GM18858 (cell line): Measurements from ENCODE around the gene CER1.
"Not testable (repeated sequence)": the region's sequence is repeated elsewhere in the genome, so short reads cannot be mapped to it uniquely, and the experiment has no call there.

ENCODE experiments used
- ATAC-seq: cut with Tn5 transposase; IDR thresholded peaks from one replicate; pipeline ENCODE4 v1.9.1; 2021; ENCODE audit not compliant: unreplicated experiment

CER1 gene

DNA sequence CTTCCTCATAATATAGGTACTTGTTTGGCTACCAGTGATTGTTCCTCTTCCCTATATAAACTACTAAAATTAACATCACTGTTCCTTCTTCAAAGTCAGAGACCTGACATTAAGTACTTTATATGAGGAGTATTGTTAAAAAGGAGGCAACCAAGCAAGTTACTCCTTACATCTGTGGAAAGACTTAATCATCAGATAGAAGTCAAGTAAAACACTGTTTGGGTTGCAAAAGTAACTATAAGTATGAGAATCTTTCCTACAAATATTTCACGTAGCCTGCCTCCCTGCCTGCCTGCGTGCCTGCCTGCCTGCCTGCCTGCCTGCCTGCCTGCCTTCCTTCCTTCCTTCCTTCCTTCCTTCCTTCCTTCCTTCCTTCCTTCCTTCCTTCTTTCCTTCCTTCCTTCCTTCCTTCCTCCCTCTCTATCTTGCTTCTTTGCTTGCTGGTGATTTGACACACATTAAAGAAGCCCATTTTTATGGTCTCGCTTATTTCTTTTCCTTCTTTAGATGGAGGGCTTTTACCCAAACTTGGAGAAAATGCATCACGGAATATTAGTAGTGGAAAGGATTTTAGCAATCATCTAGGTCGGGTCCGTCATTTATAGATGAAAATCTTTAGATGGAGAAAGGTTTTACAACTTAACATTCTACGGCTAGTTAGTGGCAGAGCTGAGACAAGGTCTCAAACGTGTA is 3.2 kb downstream of the CER1 start:
- no peak for ATAC-seq

DNA sequence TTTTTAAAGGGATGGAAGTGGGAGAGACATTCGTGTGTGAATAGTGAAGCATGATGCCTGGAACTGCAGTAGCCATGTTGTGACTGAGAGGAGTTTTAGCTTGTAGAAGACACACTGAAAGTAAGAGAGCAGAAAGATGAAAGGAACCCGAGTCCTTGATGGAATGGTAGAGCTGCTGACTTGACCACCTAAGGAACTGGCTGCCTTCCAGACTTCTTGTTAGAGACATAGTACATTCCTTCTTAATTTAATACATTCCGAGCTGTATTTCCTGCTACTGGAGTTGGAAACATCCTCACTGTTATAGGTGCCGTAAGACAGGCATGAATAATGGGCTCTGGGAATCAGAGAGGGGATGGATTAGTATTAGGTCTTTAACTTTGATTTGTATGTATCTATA is 7.4 kb downstream of the CER1 start:
- ATAC-seq: no peak

DNA sequence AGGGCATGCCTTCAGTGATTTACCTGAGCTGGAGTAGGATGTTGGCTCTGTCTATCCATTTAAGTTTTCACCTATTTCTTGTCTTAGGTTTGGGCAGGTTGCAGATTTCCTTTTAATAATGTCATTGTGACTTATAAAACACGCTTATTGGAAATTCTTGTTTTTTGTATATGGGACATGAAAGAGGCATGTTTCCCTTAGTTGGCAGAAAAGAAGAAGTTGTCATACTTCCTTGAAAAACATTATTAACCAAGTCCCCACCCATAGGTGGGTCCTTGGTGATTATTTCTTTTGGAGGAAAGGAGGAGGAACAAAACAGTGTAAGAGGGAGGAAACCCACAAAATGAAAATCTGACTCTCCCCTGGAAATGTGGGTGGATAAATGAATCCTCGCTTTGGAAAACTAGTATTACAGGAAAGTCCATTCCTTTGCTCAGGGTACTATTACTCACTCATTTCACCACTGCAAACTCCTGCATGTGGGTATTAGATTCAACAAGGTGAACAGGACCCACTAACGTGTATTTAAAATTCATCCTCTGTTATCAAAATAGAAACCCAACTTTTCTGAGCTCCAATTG is 9.3 kb downstream of the CER1 start:
- no peak for ATAC-seq

DNA sequence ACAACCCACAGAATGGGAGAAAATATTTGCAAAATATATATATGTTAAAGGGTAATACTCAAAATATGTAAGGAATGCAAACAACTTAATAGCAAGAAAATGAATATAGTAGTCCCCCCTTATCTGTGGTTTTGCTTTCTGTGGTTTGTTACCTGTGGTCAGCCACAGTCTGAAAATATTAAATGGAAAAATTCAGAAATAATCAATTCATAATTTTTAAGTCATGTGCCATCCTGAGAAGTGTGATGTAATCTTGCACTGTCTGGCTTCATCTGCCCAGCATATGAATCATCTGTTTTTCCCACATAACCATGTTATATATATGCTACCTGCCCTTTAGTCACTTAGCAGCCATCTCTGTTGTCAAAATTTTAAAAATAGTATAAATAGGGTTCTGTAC is 11.7 kb downstream of the CER1 start:
- no peak for ATAC-seq

DNA sequence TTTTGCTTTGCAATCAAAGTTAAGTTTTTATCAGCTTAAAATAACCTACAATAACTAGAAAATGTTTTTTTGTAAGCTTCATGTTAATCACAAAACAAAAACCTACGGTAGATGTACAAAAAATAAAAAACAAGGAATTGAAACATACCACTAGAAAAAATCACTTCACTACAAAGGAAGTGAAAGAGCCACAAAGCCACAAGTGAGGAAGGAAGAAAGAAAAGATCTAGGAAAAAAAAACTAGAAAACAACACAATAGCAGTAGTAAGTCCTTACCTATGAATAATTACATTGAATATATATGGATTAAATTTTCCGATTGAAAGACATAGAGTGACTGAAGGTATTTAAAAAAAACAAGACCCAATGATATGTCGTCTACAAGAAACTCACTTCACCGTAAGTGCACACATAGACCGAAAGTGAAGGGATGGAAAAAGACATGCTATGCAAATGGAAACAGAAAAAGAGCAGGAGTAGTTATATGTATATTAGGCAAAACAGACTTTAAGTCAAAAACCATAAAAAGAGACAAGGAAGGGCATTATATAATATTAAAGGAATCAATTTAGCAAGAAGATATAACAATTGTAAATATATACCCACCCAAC is 15.9 kb downstream of the CER1 start:
- peak; percentile 72 for ATAC-seq

DNA sequence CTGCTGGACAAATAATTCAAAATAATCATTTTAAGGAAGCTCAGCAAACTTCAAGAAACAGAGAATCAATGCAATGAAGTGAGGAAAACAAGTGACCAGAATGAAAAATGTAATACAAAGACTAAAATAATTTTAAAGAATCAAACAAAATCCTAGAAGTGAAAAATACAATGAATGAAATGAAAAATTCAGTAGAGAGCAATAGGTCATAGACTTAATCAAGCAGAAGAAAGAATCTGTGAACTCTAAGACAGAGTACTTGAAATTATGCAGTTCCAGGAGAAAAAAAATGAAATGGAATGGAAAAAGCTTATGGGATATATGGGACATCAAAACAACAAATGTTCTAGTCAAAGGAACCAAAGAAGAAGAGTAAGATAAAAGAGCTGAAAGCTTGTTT is 17.5 kb downstream of the CER1 start:
- ATAC-seq: no peak

DNA sequence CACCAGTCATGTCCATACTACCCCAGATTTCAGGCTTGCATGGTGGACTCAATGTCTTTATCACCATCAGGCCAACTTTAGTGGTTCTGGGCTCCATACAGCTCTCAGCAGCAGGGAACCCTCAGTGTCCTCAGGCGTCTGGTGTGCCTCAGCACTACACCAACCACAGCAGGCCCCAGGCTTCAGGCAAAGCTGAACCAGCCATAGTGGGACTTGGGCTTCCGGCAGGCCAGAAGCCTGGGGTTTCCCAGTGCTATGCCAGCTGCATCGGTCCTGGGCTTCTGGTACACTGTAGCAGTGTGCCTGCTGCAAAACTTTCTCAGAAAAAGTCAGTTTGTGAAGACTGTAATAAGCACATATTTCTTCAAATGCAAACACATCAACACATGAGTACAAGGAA is 18.3 kb downstream of the CER1 start:
- ATAC-seq: no peak

DNA sequence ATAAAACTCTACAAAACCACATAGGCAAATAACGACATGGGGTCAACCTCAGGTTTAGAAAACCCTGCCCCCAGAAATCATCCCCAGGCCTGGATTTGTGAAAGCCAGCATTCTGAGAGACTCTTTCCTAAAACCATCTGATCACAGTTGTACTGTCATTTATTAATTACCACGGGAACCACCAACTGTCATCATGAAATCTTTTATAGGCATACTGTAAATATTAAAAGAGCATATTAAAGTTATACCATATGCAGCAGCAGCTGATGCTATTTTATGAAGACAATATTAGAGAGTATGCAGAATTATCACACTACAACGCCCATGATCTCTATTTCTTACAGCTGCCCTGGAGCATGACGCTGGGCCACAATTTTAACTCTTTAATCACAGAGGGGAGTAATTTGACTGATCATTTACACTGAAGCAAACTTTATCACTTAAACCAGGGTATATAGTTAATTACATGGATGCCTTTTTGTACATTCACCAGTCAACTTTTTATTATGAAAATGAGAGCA is 20.3 kb downstream of the CER1 start:
- no peak for ATAC-seq

DNA sequence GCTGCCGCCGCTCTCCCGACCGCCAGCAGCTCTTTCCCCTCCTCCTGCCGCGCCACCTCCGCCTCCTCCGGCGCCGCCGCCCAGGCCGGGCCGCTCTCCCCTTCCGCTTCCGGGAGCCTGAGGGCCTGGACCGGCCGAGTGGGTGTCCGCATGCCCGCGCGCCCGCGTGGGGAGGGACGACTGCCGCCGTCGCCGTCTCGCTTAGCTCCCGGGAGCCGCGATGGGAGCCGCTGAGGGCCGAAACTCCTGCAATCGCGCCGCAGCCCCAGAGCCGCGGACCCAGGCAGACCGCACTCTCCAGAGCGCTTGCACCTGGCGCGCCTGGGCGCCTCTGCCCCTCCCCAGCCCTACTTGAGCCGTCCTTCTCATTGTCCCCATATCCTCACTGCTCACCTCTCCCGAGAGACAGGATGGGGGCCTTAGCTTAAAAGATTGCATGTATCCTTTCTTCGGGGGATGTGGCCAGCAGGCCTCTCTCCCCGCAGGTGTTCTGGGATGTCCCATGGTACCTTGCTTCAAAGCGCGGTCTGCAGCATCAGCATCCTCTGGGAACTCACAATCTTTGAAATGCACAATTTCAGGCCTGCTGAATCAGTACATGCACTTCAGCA is 29.2 kb downstream of the CER1 start, which contains the start of gene ZDHHC21:
ZDHHC21 (minus strand) TSS at position 182 of the 611 bp plus-strand sequence. CDS start 19,092 bp downstream, outside the sequence.
- ATAC-seq: peak; percentile 83

DNA sequence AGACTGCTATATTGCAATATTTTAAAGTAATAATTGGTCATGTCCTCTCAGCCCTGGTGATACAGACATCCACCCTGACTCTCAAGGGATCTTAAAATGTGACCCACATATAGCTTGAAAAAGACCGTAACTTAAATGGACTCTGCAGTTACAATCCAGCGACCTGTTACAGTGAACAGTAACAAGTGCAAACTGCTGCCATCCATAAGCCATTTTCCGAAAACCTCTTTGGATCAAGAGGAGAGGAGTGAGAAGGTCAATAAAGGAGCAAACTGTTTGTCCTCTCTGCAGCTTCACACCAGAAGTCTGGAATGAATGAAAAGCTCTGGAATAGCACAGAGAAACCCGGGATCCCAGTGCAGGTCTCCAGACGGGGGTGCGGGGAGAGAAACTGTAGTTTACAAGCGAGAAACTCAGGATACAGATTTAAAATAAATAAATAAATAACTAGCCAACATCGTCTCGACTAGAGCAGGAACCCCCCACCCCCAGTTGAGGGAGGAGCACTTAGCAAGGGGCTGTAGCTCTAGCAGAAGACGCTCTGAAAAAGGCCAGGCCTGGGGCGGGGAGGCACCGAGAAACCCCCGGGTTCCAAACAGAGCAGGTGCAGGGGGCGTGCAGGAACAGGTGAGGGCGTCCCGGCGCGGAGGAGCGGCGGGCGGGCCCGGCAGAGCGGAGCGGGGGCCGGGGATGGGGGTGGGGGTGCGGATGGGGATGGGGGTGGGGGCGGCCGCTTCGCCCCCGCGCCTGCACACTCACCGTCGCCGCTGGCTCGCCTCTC is 29.9 kb downstream of the CER1 start:
- ATAC-seq: peak; percentile 40

DNA sequence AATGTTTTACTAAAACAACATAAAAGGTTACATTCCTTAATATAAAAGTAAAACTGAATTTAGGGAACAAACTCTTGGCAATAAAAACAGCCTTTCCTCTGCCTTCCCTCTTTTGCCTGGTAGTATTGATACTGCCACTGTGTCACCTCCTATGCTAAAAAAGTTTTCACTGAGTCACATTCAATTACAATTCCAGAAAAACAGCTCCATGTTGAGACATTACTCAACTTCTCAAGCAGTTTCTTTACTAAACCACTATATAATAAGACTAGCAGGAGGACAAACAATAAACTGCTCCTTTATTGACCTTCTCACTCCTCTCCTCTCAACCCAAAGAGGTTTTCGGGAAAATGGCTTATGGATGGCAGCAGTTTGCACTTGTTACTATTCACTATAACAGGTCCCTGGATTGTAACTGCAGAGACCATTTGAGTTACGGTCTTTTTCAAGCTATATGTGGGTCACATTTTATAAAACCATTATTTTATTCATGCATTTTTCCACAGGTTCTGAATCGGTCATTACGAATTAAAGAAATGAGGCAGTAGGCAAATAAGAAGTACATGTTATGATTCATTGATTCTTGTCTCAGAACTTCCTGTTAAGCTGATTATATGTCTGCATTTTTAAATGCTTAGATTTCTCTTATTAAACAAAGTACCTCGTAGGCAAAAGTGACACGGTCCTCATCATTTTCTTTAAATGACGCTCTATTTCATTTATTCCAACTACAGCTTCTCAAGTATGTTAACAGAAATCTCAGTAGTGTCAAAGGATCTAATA is 31.4 kb downstream of the CER1 start:
- no peak for ATAC-seq

DNA sequence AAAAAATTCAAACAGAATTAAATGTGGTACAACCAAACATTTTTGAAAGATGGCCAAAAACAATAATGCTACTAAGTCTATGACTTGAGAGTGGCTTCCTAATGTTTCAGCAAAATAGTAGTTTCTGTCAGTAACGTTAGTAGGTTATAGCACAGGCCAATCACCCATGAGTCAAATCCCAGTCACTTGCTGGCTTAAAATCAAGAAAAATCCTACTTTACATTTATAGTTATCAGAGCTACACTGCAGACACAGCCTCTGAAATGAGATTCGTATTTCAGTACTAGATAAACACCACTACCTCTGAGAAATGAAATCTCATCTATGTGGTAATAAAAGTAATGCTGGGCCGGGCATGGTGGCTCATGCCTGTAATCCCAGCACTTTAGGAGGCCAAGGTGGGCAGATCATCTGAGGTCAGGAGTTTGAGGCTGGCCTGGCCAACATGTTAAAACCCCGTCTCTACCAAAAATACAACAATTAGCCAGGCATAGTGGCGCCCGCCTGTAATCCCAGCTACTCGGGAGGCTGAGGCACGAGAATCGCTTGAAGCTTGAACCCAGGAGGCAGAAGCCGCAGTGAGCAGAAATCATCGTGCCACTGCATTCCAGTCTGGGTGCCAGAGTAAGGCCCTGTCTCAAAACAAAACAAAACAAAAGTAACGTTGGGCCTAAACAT is 35.4 kb downstream of the CER1 start:
- ATAC-seq: no peak

DNA sequence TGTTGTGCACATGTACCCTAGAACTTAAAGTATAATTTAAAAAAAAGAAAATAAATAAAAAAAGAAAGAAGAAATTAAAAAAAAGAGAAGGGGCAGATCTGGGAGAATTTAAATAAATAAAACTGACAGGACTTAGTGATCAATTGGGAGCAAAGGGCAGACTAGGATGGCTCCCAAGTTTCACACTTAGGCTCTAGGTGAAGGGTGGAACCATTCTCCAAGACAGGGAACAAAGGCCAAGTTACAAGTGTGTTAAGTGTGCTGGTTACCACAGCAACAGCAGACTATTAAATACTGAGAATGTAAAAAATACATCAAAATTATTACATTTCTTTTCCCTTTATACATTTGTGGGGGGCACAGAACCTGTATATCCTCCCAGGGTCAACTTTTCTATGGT is 36.4 kb downstream of the CER1 start:
- ATAC-seq: no peak

DNA sequence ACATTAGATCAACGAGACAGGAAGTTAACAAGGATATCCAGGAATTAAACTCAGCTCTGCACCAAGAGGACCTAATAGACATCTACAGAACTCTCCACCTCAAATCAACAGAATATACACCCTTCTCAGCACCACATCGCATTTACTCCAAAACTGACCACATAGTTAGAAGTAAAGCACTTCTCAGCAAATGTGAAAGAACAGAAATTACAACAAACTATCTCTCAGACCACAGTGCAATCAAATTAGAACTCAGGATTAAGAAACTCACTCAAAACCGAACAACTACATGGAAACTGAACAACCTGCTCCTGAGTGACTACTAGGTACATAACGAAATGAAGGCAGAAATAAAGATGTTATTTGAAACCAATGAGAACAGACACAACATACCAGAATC is 39.9 kb downstream of the CER1 start:
- ATAC-seq: not testable (repeated sequence)

DNA sequence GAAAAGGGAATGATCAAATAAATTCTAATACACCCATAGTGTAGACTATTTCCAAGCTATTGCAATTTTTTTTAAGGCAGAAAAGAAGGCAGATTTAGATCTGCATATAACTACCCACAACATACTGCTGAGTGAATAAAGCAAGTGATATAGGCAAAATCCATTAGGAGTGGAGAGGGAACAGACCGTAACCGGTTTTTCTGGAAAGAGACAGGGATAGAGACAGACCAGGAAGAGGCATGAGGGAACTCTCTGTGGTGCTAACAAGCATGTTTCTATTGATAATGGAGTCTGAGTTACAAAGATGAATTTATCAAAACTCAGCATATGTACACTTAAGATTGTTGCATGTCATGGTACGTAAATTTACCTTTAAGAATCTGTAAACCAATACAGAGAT is 43.8 kb downstream of the CER1 start:
- ATAC-seq: no peak

DNA sequence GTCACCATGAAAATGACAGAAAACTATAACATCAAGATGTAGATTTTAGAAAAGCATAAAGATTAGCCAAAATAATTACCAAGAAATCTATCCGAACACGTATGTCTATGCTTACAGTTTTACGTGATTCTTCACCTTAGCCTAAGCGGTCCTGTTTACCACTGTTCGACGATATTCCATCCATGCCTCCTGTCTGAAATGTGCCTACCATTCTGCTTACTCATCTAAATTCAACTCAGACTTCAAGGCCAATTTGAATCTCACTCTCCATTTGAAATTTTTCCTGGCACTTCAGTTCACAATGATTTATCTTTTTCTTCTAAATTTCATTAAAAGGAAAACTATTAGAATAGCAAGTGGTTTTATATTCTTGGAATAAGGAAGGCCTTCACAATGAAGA is 44.7 kb downstream of the CER1 start:
- no peak for ATAC-seq

DNA sequence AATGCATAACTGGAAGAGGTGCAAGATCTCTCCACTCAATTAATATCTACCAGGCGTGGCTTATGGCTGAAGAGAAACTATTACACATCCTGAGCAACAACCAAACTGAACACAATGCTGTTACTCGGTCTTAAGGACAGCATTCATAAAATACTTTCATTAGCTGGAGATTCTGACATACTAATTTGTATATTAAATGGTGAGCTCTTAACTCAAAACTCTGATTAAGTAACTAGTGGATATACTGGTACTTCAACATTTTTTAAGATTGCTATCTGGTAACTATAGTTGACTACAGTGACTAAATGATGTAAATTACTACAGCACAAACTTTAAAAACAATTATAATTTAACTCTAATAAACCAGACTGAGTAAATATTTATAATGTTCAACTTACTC is 45.1 kb downstream of the CER1 start:
- no peak for ATAC-seq

DNA sequence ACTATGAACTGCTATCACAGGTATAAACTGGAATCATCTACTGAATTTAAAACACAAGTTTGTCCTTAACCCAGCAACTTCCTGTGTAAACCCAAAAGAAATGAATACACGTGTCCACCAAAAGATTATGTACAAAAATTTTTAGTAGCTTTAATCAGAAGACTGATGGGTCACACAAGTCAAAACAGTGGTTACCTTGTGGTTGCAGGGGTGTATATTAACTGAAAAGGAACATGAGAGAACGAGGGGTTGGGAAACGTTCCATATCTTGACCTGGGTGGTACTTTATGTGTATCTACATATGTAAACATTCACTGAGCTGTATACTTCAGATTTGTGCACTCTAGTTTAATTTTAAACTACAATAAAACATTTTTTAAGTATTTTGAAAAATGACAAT is 47.9 kb downstream of the CER1 start:
- no peak for ATAC-seq

DNA sequence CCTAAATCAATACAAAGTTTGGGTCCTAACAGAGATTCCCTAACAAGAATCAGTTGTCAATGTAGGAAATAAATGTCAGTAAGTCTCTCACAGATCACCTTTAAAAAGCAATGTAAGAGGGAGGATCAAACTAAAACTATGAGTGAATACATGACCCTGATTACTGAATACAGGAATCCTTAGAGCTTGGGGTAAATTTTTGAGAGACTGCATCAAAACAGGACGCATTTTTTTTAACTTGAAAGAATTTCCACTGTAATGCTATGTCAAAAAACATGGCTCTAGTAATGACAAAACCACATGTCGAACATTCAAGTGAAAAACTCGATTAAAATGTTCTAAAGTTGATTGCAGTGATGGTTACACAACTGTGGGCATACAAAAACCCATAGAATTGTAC is 51.2 kb downstream of the CER1 start:
- ATAC-seq: no peak

DNA sequence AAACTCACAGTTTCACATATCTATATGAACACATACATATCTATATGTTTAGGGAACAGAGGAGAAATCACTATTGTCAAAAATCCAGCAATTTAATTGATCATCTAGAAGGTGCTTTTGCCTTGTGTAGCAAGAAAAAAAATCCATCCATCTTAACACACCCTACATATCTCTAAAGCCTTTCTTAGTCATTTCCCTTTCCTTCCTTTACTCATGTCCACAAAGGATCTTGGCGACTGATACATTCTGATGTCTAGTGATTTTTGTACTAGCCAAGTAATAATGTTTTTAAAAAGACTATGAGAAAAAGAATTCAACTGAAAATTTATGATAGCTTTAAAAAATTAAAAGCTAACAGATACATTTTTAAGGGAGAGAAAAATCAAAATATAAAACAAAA is 51.8 kb downstream of the CER1 start:
- no peak for ATAC-seq
